Stimulated activated effector memory CD8-positive, alpha-beta T cell treated with anti-CD3 and anti-CD28 coated beads, Interleukin-12 subunit alpha, Interleukin-12 subunit beta, amount 100 ng/mL, for 72 hours (primary cell): ENCODE results near the gene SPATS2L.

ENCODE experiments used
- ATAC-seq: fragments of 150-1000 bp; cut with Tn5 transposase; 2 replicates; pipeline ENCODE4 v1.10.0; 2021
- DNase-seq, 2 donors: peaks; one replicate each; pipeline ENCODE4 v3.0.0; 2021 to 2022; ENCODE audit warnings: low spot score in 2 of 2
- H3K27ac Mint-ChIP-seq: one replicate; pipeline ENCODE4 v1.8.0; 2022; ENCODE audit warnings: mild to moderate bottlenecking, mixed read lengths
- H3K36me3 Mint-ChIP-seq: one replicate; pipeline ENCODE4 v1.8.0; 2022; ENCODE audit warnings: mild to moderate bottlenecking, mixed read lengths
- H3K4me1 Mint-ChIP-seq: one replicate; pipeline ENCODE4 v1.8.0; 2022; ENCODE audit warnings: mixed read lengths
- H3K4me3 Mint-ChIP-seq: one replicate; pipeline ENCODE4 v1.8.0; 2022; ENCODE audit warnings: mild to moderate bottlenecking, mixed read lengths
- H3K9me3 Mint-ChIP-seq: one replicate; pipeline ENCODE4 v1.8.0; 2022; ENCODE audit warnings: mixed read lengths

The SPATS2L gene

GRCh38 chr2:200306196-200306930, at the start of gene SPATS2L:
Gene SPATS2L (plus strand): TSS chr2:200306693. CDS start chr2:200389245, 82,552 bp downstream.
- H3K4me1 Mint-ChIP-seq: peaks cover 19% of the 10 kb centered on the region
- no peaks in the 10 kb centered on the region for H3K36me3 Mint-ChIP-seq
- ATAC-seq (peak; percentile 78), DNase-seq (peak; percentile 30 to 79)
- no peaks in the 10 kb centered on the region for H3K9me3 Mint-ChIP-seq
- peak within 1 kb of the TSS; percentile 85 for H3K27ac Mint-ChIP-seq
- H3K4me3 Mint-ChIP-seq: peak within 1 kb of the TSS; percentile 83

- Mint-ChIP-seq H3K36me3 (no peaks in the 10 kb centered on the region), H3K27ac (no peak overlapping the region), H3K9me3 (no peaks in the 10 kb centered on the region), H3K4me3 (no peak overlapping the region), H3K4me1 (no peaks in the 10 kb centered on the region)
- ATAC-seq (no peak), DNase-seq (no peak)
Observed at GRCh38 chr2:200257570-200257969, 48.9 kb upstream of the SPATS2L start.

GRCh38 chr2:200258081-200258480, 48.4 kb upstream of the SPATS2L start:
- Mint-ChIP-seq H3K9me3 (no peaks in the 10 kb centered on the region), H3K4me3 (no peak overlapping the region), H3K4me1 (no peaks in the 10 kb centered on the region), H3K36me3 (no peaks in the 10 kb centered on the region), H3K27ac (no peak overlapping the region)
- no peak for DNase-seq
- no peak for ATAC-seq

GRCh38 chr2:200258881-200259576, 47.5 kb upstream of the SPATS2L start:
- no peak overlapping the region for H3K27ac Mint-ChIP-seq
- no peak for ATAC-seq
- no peak for DNase-seq
- no peak overlapping the region for H3K4me3 Mint-ChIP-seq
- no peaks in the 10 kb centered on the region for H3K4me1 Mint-ChIP-seq
- H3K9me3 Mint-ChIP-seq: no peaks in the 10 kb centered on the region
- H3K36me3 Mint-ChIP-seq: no peaks in the 10 kb centered on the region

GRCh38 chr2:200259577-200259957, 46.9 kb upstream of the SPATS2L start:
- ATAC-seq: no peak
- no peaks in the 10 kb centered on the region for H3K4me1 Mint-ChIP-seq
- H3K9me3 Mint-ChIP-seq: no peaks in the 10 kb centered on the region
- H3K4me3 Mint-ChIP-seq: no peak overlapping the region
- H3K36me3 Mint-ChIP-seq: no peaks in the 10 kb centered on the region
- DNase-seq: no peak
- no peak overlapping the region for H3K27ac Mint-ChIP-seq

GRCh38 chr2:200262047-200262446, 44.4 kb upstream of the SPATS2L start:
- Mint-ChIP-seq H3K4me3 (no peak overlapping the region), H3K36me3 (no peaks in the 10 kb centered on the region), H3K4me1 (no peaks in the 10 kb centered on the region), H3K27ac (no peak overlapping the region), H3K9me3 (no peaks in the 10 kb centered on the region)
- ATAC-seq: no peak
- no peak for DNase-seq

GRCh38 chr2:200263279-200263678, 43.2 kb upstream of the SPATS2L start:
- no peaks in the 10 kb centered on the region for H3K36me3 Mint-ChIP-seq
- no peak for ATAC-seq
- H3K9me3 Mint-ChIP-seq: no peaks in the 10 kb centered on the region
- DNase-seq: no peak
- H3K4me1 Mint-ChIP-seq: no peaks in the 10 kb centered on the region
- H3K27ac Mint-ChIP-seq: no peak overlapping the region
- no peak overlapping the region for H3K4me3 Mint-ChIP-seq

GRCh38 chr2:200264631-200265030, 41.9 kb upstream of the SPATS2L start:
- H3K27ac Mint-ChIP-seq: no peak overlapping the region
- no peaks in the 10 kb centered on the region for H3K36me3 Mint-ChIP-seq
- ATAC-seq: no peak
- no peaks in the 10 kb centered on the region for H3K9me3 Mint-ChIP-seq
- no peaks in the 10 kb centered on the region for H3K4me1 Mint-ChIP-seq
- DNase-seq: no peak
- H3K4me3 Mint-ChIP-seq: no peak overlapping the region

GRCh38 chr2:200266406-200266805, 40.1 kb upstream of the SPATS2L start:
- ATAC-seq (no peak), DNase-seq (no peak)
- H3K4me1 Mint-ChIP-seq: no peaks in the 10 kb centered on the region
- no peak overlapping the region for H3K4me3 Mint-ChIP-seq
- H3K9me3 Mint-ChIP-seq: no peaks in the 10 kb centered on the region
- no peak overlapping the region for H3K27ac Mint-ChIP-seq
- no peaks in the 10 kb centered on the region for H3K36me3 Mint-ChIP-seq

- Mint-ChIP-seq H3K27ac (no peak overlapping the region), H3K9me3 (no peaks in the 10 kb centered on the region), H3K4me1 (no peaks in the 10 kb centered on the region), H3K4me3 (no peak overlapping the region), H3K36me3 (no peaks in the 10 kb centered on the region)
- no peak for DNase-seq
- ATAC-seq: no peak
Observed at GRCh38 chr2:200267350-200267749, 39.1 kb upstream of the SPATS2L start.

- ATAC-seq (no peak), DNase-seq (no peak)
- H3K27ac Mint-ChIP-seq: no peak overlapping the region
- no peaks in the 10 kb centered on the region for H3K36me3 Mint-ChIP-seq
- H3K4me1 Mint-ChIP-seq: no peaks in the 10 kb centered on the region
- no peak overlapping the region for H3K4me3 Mint-ChIP-seq
- H3K9me3 Mint-ChIP-seq: no peaks in the 10 kb centered on the region
Observed at GRCh38 chr2:200270732-200271131, 35.8 kb upstream of the SPATS2L start.

GRCh38 chr2:200272320-200272719, 34.2 kb upstream of the SPATS2L start:
- Mint-ChIP-seq H3K4me3 (no peak overlapping the region), H3K27ac (no peak overlapping the region), H3K4me1 (no peaks in the 10 kb centered on the region), H3K9me3 (no peaks in the 10 kb centered on the region), H3K36me3 (no peaks in the 10 kb centered on the region)
- no peak for ATAC-seq
- DNase-seq: no peak

GRCh38 chr2:200274116-200275075, 32.1 kb upstream of the SPATS2L start:
- Mint-ChIP-seq H3K36me3 (no peaks in the 10 kb centered on the region), H3K4me3 (no peak overlapping the region), H3K4me1 (no peaks in the 10 kb centered on the region), H3K27ac (no peak overlapping the region), H3K9me3 (no peaks in the 10 kb centered on the region)
- DNase-seq (no peak), ATAC-seq (no peak)

- no peak overlapping the region for H3K27ac Mint-ChIP-seq
- no peak for ATAC-seq
- no peaks in the 10 kb centered on the region for H3K36me3 Mint-ChIP-seq
- no peaks in the 10 kb centered on the region for H3K9me3 Mint-ChIP-seq
- no peak overlapping the region for H3K4me3 Mint-ChIP-seq
- DNase-seq: no peak
- H3K4me1 Mint-ChIP-seq: no peaks in the 10 kb centered on the region
Observed at GRCh38 chr2:200275295-200276013, 31.0 kb upstream of the SPATS2L start.

GRCh38 chr2:200276472-200276871, 30.0 kb upstream of the SPATS2L start:
- Mint-ChIP-seq H3K27ac (no peak overlapping the region), H3K4me3 (no peak overlapping the region), H3K4me1 (no peaks in the 10 kb centered on the region), H3K9me3 (no peaks in the 10 kb centered on the region), H3K36me3 (no peaks in the 10 kb centered on the region)
- DNase-seq: no peak
- ATAC-seq: no peak
